Astrocyte (in vitro differentiated cells and primary cell): ENCODE data around the gene CYP2E1.

Experiments
- EZH2 ChIP-seq: IDR thresholded peaks from 2 replicates; pipeline ENCODE4 v1.6.1; 2012; ENCODE audit warnings: mild to moderate bottlenecking, low read length, inconsistent platforms; ENCODE audit not compliant: insufficient read depth
- TF ChIP-seq, protein P1 (sequence below): IDR thresholded peaks from 2 replicates; pipeline ENCODE4 v1.5.1; 2011; ENCODE audit warnings: low read depth, mild to moderate bottlenecking, inconsistent platforms, low read length, moderate library complexity; ENCODE audit not compliant: insufficient read depth

DNA sequence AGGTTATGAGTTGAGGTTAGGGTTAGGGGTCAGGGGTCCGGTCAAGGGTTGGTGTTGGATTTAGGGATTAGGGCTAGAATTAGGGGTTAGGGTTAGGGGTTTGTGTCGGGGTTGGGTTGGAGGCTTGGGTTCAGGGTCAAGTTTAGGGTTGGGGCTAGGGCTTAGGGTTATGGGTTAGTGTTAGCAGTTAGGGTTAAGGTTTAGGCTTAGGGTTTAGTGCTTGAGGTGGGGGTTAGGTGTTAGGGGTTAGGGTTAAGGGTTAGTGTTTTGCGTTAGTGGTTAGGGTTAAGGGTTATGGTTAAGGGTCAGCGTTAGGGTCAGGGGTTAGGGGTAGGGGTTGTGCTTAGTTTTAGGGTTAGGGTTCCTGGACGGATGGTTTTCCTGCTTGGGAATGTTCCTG, 40.0 kb downstream of the CYP2E1 start:
- TF ChIP-seq, protein P1, sequence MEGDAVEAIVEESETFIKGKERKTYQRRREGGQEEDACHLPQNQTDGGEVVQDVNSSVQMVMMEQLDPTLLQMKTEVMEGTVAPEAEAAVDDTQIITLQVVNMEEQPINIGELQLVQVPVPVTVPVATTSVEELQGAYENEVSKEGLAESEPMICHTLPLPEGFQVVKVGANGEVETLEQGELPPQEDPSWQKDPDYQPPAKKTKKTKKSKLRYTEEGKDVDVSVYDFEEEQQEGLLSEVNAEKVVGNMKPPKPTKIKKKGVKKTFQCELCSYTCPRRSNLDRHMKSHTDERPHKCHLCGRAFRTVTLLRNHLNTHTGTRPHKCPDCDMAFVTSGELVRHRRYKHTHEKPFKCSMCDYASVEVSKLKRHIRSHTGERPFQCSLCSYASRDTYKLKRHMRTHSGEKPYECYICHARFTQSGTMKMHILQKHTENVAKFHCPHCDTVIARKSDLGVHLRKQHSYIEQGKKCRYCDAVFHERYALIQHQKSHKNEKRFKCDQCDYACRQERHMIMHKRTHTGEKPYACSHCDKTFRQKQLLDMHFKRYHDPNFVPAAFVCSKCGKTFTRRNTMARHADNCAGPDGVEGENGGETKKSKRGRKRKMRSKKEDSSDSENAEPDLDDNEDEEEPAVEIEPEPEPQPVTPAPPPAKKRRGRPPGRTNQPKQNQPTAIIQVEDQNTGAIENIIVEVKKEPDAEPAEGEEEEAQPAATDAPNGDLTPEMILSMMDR = no peak
- no peak for TF ChIP-seq EZH2
